ENCODE results near the gene KPNA3.

The KPNA3 gene

DNA sequence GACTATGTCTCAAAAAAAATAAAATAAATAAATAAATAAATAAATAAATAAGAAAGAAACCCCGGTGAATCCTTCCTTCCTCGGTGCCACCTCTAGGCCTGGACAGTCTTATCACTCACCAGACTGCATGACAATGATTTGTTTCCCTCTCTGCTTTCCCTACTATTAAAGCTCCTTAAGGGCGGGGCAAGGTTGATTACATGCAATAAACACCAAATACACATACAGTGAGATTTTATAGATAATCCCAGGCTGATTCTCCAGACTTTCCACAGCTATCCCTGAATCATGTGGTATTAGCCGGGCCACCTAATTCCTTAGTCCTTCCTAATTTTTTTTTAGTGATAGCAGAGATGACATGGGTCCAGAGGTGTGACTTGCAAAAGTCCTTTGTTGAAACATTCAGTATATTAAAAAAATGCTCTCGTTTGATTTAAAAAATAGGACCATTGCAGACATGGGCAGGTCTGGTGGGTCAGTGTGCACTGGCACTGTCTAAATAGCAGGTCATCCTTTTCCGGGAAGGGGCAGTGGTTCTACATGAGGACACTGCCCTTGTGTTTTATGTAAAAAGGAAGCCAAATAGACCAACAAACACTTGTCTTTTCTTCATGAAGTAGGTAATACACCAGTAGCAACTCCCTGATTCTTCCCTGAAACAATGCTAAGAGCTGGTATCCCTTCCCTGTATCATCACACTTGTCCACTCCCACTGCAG, 115.7 kb downstream of the KPNA3 start:
- DNase-seq (ENCODE audit: low spot score) = no peak

DNA sequence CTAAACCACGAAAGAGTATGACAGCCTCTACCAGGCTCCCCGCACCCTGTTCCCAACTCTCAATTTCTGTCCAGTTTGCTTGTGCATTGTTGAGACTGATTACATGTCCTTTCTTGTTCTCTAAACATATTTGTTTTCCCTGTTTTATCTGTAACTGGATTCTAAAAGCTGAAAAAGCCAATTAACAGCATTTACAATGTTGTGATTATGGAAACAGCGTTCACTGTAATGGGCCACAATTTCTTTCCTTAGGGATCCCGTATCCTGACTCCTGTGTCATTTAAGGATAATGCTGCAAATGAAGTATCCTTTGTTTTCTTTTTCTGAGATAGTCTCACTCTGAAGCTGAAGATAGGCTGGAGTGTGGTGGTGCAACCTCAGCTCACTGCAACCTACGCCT, 121.7 kb downstream of the KPNA3 start:
- DNase-seq (ENCODE audit: low spot score) = no peak

DNA sequence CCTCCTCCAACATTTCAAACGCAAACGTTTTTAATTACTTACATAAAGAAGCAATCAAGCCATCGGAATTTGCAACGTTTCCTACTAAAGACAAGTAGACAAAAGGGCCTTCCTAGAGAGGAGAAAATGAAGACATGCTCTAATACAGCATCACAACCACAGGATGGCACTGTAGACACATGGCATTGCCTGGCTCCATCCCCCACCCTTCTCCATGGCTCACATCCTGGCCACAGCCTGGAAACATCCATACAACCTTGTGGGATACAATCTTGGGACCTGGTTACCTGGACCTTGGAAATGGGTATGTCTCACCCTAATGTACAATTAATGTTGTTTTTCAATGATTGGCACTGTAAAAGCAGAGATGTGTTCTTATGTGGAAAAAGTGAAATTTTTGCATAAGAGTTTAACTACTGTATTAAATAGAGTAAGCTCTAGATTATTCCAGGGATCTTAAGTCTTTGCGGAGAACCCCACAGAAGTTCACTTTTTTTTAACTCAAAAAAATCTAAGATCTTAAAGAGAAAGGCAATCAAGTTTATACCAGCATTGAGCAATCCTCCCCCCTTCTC, 122.7 kb downstream of the KPNA3 start:
- peak; percentile 82 for DNase-seq (ENCODE audit: low spot score)

DNA sequence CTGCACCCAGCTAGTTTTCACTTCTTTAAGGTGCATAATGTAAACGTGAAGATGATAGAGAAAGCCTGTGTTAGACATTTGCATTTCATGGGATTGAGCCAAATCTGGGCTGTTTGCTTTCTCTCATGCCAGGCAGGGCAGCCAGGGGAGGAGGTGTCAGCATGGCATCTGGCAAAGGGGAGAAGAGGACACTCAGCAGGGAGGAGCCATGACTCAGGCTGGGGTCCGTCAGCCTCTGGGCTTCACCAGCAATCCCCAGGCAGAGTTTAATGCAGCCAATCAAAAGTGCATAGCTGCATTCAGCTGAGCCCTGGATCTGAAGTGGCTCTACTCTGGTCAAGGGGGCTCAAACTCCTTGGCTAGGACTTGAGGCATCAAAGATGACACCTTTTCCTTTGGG, 124.7 kb downstream of the KPNA3 start:
- no peak for DNase-seq (ENCODE audit: low spot score)

DNA sequence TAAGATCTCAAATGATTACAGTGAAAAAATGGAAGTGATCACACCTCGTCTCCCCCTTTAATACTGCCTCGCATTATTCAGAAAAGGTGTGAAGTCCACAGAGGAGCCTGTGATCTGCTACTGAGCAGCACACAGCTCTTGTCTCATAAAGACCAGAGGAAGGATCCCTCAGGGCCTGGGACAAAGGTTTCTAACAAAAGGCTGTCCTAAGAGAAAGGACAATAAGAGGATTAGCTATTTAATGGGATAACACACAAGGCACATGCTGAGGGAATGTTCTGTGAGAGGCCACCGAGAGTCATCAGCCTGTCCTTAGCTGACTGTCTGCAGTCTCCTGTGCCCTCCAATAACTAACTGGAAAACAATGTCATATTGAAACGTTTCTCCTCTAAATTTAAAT, 127.9 kb downstream of the KPNA3 start:
- peak; percentile 65 for DNase-seq (ENCODE audit: low spot score)

DNA sequence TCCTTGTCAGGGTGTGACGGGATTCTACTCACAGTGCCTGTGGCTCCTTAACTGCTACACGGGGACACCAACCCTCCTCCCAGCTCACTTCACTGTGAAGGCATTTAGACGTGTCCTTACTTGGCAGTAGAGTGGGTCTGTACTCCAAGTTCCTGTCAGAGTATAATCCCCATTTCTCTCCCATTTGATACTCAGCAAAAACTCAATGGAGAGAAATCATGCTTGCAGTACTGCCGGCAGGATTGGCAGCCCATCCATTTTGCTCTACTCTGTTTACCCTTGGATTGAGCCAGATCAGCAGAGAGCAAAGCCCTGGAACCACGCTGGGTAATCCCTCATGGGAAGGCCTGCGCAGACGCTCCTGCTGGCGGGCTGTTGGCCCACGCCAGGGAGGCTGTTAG, 135.2 kb downstream of the KPNA3 start:
- DNase-seq (ENCODE audit: low spot score) = peak; percentile 87

DNA sequence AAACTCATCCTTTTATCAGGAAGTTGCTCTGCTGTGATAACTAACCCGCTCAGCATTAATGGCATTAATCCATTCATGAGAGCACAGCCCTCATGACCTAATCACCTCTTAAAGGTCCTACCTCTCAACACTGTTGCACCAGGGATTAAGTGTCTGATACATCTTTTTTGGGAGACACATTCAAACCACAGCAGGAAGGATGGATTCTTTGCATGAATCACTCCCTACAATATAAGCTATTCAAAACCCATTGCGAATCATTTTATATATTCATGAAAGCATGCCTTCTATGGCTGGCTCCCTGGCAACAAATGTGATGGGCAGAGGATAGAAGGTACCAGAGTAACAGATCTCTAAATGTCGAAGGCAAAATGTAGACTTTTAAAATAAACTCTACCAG, 136.6 kb downstream of the KPNA3 start:
- no peak for DNase-seq (ENCODE audit: low spot score)

DNA sequence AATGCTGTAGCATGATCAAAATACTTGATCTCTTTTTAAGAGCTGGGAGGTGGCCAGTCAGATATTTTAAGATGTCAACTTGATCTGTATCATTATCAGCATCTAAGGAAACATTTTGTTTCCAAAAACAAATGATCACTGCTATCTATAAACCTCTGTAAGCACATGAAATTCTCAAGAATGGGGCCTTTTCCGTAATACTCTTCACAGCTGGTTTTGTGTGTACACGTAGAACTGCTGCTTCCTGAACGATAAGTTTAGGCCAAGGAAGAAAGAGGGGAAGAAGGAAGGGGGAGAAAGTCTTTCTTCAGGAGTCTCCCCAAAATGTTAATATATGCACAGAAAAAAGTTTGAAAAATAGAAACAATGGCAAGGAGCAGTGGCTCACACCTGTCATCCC, 138.5 kb downstream of the KPNA3 start:
- no peak for DNase-seq (ENCODE audit: low spot score)

DNA sequence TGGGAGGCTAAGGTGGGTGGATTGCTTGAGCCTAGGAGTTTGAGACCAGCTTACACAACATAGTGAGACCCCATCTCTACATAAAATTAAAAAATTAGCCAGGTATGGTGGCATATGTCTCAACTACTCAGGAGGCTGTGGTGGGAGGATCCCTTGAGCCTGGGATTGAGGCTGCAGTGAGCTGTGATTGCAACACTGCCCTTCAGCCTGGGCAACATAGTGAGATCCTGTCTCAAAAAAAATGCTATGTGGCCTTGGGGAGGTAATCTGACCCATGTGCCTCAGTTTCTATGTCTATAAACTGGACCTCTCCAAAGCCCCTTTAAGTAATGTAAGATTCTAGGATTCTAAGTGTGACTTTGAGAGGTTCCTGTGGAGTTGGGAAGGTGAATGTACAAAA, 139.0 kb downstream of the KPNA3 start:
- DNase-seq (ENCODE audit: low spot score) = no peak

DNA sequence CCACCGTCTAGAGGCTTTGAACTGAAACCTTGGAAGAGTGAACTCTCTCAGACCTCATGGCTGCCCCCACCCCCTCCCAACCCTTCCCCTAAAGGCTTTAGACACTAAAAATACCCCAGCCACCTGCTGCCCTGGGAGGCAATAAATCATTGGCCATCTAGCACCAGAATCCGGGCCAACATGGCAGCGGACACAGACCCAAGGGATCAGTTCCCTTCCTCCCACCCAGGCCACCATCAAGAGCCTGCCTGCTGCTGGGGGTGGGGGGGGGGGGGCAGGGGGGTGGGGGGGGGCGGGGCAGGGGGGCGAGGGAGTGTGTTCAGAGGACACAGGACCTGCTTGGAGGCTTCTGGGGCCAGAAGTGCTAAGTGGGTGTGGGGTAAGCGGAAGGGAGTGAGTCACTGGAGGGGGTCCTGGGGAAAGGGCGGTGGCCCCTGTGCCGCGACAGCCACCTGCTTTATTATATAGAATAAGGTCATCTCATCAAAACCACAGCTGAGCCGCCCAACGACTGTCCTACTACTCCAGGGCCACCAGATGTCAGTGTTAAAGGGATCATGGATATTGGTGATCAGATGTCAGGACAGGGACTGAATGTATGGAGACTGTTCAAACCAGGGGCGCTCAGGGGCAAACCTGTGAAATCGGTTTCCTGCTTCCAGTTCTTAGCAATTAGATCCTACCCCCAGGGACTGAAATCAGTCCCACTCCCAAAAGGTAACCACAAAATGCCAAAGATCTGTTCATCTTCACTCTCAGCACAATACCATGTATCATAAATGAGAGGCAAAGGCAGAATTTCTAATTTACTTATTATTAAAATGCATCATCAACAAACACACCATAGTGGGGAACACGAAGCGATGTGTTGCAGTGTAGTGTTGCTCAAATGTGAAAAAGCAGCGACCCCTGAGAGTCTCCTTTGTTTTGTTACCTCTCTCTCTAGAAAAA, 139.9 kb downstream of the KPNA3 start:
- peak; percentile 76 for DNase-seq (ENCODE audit: low spot score)

DNA sequence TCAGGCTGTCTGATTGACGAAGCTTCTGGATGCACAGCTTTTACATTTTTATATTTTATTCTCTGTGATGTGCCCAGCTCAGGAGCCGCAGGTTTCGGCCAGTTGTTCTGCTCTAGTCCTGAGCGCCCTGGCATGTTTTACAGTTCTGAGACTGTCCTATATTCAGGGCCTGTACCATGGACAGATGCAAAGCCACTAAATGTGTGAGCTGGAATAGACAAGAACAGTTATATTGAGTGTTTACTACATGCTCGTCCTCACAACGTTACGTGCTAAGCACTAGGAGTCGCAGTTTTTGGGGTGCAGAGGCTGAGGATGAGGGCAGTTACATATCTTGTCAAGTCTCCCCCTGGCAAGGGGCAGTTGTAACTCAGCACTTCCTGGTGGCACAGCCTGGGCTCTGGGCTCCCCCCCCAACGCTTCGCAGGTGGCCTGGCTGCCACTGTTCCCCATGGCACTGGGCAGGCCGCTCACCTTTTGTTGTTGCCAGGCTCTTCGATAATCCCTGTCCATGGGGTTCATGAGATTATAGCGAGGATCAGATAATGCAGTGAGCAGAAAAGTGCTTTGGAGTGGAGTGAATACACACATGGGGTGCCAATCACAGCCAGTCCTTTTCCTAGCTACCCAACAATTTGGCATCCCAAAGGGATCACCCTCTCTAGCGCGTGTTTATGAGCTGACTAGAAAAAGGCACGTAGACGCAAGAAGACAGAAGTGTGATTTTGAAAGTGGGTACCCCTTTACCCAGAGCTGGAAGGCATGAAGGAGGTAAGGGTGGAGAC, 140.7 kb downstream of the KPNA3 start:
- DNase-seq (ENCODE audit: low spot score) = no peak

DNA sequence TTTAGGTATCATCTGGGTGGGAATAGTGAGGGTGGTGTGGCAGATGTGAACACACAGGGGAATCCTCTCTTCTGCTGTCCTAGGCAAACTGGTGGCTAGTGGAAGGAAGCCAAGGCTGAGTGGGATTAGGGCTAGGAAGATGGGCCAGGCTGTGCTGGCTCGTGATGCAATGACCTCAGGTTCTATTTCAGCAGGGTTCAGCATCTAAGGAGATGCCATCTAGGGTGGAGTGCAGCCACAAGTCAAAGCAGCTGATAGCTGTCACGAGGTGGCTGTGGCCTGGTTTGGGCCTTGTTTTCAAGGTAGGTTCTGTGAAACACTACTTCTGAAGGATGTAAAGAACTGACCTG, 142.5 kb downstream of the KPNA3 start:
- DNase-seq (ENCODE audit: low spot score) = no peak

Measured in D341Med (cell line).